HG03571 (cell line): ENCODE results near the gene TBL1Y.
"Not testable (repeated sequence)": the region's sequence is repeated elsewhere in the genome, so short reads cannot be mapped to it uniquely, and the experiment has no call there.

Experiments
- ATAC-seq: cut with Tn5 transposase; IDR thresholded peaks from one replicate; pipeline ENCODE4 v1.9.1; 2021; ENCODE audit not compliant: unreplicated experiment

Gene TBL1Y

GRCh38 chrY:6910372-6911252 is at the start of gene TBL1Y:
TSS of gene TBL1Y (plus strand) at chrY:6910697. CDS start at chrY:7025085, 114,388 bp downstream.
- ATAC-seq: no peak

- no peak for ATAC-seq
Observed at GRCh38 chrY:6894496-6894895, 16.0 kb upstream of the TBL1Y start.

GRCh38 chrY:6895236-6895635 is 15.3 kb upstream of the TBL1Y start:
- ATAC-seq: no peak

GRCh38 chrY:6902116-6902515 is 8.4 kb upstream of the TBL1Y start:
- not testable (repeated sequence) for ATAC-seq

GRCh38 chrY:6907591-6907990 is 2.9 kb upstream of the TBL1Y start:
- ATAC-seq: no peak

GRCh38 chrY:6908021-6908420 is 2.5 kb upstream of the TBL1Y start:
- ATAC-seq: not testable (repeated sequence)

- no peak for ATAC-seq
Observed at GRCh38 chrY:6909118-6909521, 1.4 kb upstream of the TBL1Y start.

GRCh38 chrY:6909856-6910255 is 641 bp upstream of the TBL1Y start:
- no peak for ATAC-seq

- ATAC-seq: no peak
Observed at GRCh38 chrY:6911253-6911881, 870 bp downstream of the TBL1Y start, which contains the start of gene AMELY. TSS of gene AMELY (minus strand) at chrY:6911752. CDS start at chrY:6872608, 39,144 bp downstream.

- ATAC-seq: no peak
Observed at GRCh38 chrY:6913362-6913761, 2.9 kb downstream of the TBL1Y start.

- no peak for ATAC-seq
Observed at GRCh38 chrY:6921061-6921460, 10.6 kb downstream of the TBL1Y start.

GRCh38 chrY:6928265-6928664 is 17.8 kb downstream of the TBL1Y start:
- no peak for ATAC-seq

- ATAC-seq: no peak
Observed at GRCh38 chrY:6929237-6929636, 18.7 kb downstream of the TBL1Y start.

- ATAC-seq: no peak
Observed at GRCh38 chrY:6931779-6932396, 21.4 kb downstream of the TBL1Y start.

GRCh38 chrY:6935497-6935896 is 25.0 kb downstream of the TBL1Y start:
- no peak for ATAC-seq

GRCh38 chrY:6947695-6948094 is 37.2 kb downstream of the TBL1Y start:
- ATAC-seq: no peak

- no peak for ATAC-seq
Observed at GRCh38 chrY:6948378-6948777, 37.9 kb downstream of the TBL1Y start.

GRCh38 chrY:6949947-6950346 is 39.5 kb downstream of the TBL1Y start:
- no peak for ATAC-seq

GRCh38 chrY:6964732-6965131 is 54.2 kb downstream of the TBL1Y start:
- no peak for ATAC-seq

- ATAC-seq: no peak
Observed at GRCh38 chrY:6966521-6966920, 56.0 kb downstream of the TBL1Y start.

- ATAC-seq: no peak
Observed at GRCh38 chrY:6967736-6968135, 57.2 kb downstream of the TBL1Y start.

- no peak for ATAC-seq
Observed at GRCh38 chrY:6968191-6968590, 57.7 kb downstream of the TBL1Y start.
